Colonic mucosa (tissue), 4 donors: Measurements from ENCODE around the gene NOS1. TPM values are rescaled to one million over a fixed set of nuclear protein-coding genes. Genes with fewer than 3 reads are reported as not detected.

ENCODE experiments used
- DNase-seq: peaks from one replicate; pipeline ENCODE4 v3.0.0-alpha.2; 2020
- H3K27ac ChIP-seq: fragments of 200-600 bp; one replicate; pipeline ENCODE4 v1.8.0; 2021
- H3K27me3 ChIP-seq: fragments of 200-600 bp; one replicate; pipeline ENCODE4 v1.8.0; 2021
- H3K36me3 ChIP-seq: fragments of 200-600 bp; one replicate; pipeline ENCODE4 v1.8.0; 2021
- H3K4me1 ChIP-seq: fragments of 200-600 bp; one replicate; pipeline ENCODE4 v1.8.0; 2021; ENCODE audit warnings: mild to moderate bottlenecking
- H3K4me3 ChIP-seq: fragments of 200-600 bp; one replicate; pipeline ENCODE4 v1.8.0; 2021
- H3K9ac ChIP-seq, 2 donors: one replicate each; pipeline ENCODE4 v1.7.0; 2013; ENCODE audit warnings: control low read depth in 2 of 2, low read depth in 2 of 2, low read length in 2 of 2
- H3K9me3 ChIP-seq: fragments of 200-600 bp; one replicate; pipeline ENCODE4 v1.8.0; 2021
- CTCF ChIP-seq: fragments of 200-600 bp; IDR thresholded peaks from one replicate; pipeline ENCODE4 v1.8.0; 2022; ENCODE audit warnings: antibody characterized with exemption, mild to moderate bottlenecking
- intact Hi-C: fragments of 100-400 bp; cut with DNase I; formaldehyde crosslinking; loops from one replicate; pipeline ENCODE4 v1.14.1; 2022
- total RNA-seq, 2 donors: library from RNA; stranded (reverse); fragmentation: NEBNext Ultra II Directional in 1 of 2; extraction: Animal tissue kit (Norgen Biotek cat#: 25700) in 1 of 2; gene quantifications; one replicate each; pipeline ENCODE4 v1.2.1, GENCODE V29; 2021
- donor health status: healthy.
- donor health status: DM: no; HTN: no; CAD: no.
- donor health status: DM: no; HTN: no; CAD: no.

NOS1 gene
- total RNA-seq, 2 donors from 2014 or later: 0.07 to 1.9 TPM

GRCh38 chr12:117167769-117168168 is 193.7 kb downstream of the NOS1 start:
- no peaks in the 10 kb centered on the region for H3K4me1 ChIP-seq
- DNase-seq: no peak
- H3K27ac ChIP-seq: no peak overlapping the region
- no peak overlapping the region for H3K4me3 ChIP-seq
- TF ChIP-seq CTCF: no peak
- intact Hi-C loops: no loop called here
- no peaks in the 10 kb centered on the region for H3K9me3 ChIP-seq
- H3K27me3 ChIP-seq: no peaks in the 10 kb centered on the region
- H3K36me3 ChIP-seq: peaks cover 7% of the 10 kb centered on the region
- no peak overlapping the region for H3K9ac ChIP-seq

- Histone ChIP-seq H3K36me3 (no peaks in the 10 kb centered on the region), H3K9ac (no peak overlapping the region), H3K9me3 (no peaks in the 10 kb centered on the region), H3K4me1 (no peaks in the 10 kb centered on the region), H3K27me3 (no peaks in the 10 kb centered on the region), H3K4me3 (no peak overlapping the region), H3K27ac (no peak overlapping the region)
- intact Hi-C loops: no loop called here
- no peak for TF ChIP-seq CTCF
- no peak for DNase-seq
Observed at GRCh38 chr12:117166107-117166506, 195.3 kb downstream of the NOS1 start.

GRCh38 chr12:117165342-117165741 is 196.1 kb downstream of the NOS1 start:
- no peak overlapping the region for H3K4me3 ChIP-seq
- no peak for TF ChIP-seq CTCF
- H3K27ac ChIP-seq: no peak overlapping the region
- DNase-seq: no peak
- H3K27me3 ChIP-seq: no peaks in the 10 kb centered on the region
- intact Hi-C loops: no loop called here
- no peaks in the 10 kb centered on the region for H3K36me3 ChIP-seq
- H3K9me3 ChIP-seq: no peaks in the 10 kb centered on the region
- H3K9ac ChIP-seq: no peak overlapping the region
- H3K4me1 ChIP-seq: no peaks in the 10 kb centered on the region

- intact Hi-C loops: no loop called here
- H3K27me3 ChIP-seq: no peaks in the 10 kb centered on the region
- no peak overlapping the region for H3K4me3 ChIP-seq
- H3K36me3 ChIP-seq: no peaks in the 10 kb centered on the region
- no peaks in the 10 kb centered on the region for H3K9me3 ChIP-seq
- DNase-seq: no peak
- TF ChIP-seq CTCF: no peak
- no peak overlapping the region for H3K9ac ChIP-seq
- no peaks in the 10 kb centered on the region for H3K4me1 ChIP-seq
- H3K27ac ChIP-seq: no peak overlapping the region
Observed at GRCh38 chr12:117162633-117163032, 198.8 kb downstream of the NOS1 start.

- intact Hi-C loops: no loop called here
- Histone ChIP-seq H3K36me3 (no peaks in the 10 kb centered on the region), H3K27ac (no peak overlapping the region), H3K9me3 (no peaks in the 10 kb centered on the region), H3K9ac (no peak overlapping the region), H3K4me1 (no peaks in the 10 kb centered on the region), H3K4me3 (no peak overlapping the region), H3K27me3 (no peaks in the 10 kb centered on the region)
- no peak for TF ChIP-seq CTCF
- no peak for DNase-seq
Observed at GRCh38 chr12:117162167-117162539, 199.3 kb downstream of the NOS1 start.
